ENCODE results near the gene ZNF414.

ZNF414 gene

DNA sequence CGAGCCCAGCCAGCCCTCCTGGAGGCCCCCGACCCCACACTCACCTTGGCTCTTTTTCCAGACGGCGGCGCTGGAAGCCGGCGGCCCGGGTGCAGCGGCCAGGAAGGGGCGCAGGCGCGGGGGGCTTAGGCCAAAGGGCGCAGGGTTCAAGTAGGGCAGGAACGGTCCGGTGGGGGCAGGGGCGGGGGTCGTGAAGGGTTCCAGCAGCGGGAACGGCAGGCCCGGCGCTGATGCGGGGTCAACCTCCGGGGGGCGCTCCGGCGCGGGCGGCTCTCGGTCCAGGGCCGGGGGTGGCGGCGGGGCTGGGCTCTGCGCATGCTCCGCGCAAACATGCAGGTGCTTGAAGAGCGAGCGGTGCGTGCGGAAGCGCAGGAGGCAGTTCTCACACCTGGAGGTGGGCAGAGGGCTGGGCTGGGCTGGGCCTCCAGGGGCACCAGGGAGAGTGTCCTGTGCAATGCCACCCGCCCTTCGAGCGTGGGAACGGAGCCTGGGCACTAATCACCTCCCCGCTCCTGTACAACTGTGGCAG is 2.3 kb downstream of the ZNF414 start:
- no peak for ATAC-seq
- TF ChIP-seq BACH2 (CRISPR knock-in tag; IDR thresholded peaks at IDR 0.05; ENCODE audit: borderline replicate concordance), result no peak
- TF ChIP-seq, protein P1, sequence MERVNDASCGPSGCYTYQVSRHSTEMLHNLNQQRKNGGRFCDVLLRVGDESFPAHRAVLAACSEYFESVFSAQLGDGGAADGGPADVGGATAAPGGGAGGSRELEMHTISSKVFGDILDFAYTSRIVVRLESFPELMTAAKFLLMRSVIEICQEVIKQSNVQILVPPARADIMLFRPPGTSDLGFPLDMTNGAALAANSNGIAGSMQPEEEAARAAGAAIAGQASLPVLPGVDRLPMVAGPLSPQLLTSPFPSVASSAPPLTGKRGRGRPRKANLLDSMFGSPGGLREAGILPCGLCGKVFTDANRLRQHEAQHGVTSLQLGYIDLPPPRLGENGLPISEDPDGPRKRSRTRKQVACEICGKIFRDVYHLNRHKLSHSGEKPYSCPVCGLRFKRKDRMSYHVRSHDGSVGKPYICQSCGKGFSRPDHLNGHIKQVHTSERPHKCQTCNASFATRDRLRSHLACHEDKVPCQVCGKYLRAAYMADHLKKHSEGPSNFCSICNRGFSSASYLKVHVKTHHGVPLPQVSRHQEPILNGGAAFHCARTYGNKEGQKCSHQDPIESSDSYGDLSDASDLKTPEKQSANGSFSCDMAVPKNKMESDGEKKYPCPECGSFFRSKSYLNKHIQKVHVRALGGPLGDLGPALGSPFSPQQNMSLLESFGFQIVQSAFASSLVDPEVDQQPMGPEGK (CRISPR knock-in tag; IDR thresholded peaks at IDR 0.05; ENCODE audit: borderline replicate concordance), result no peak
- TF ChIP-seq ZNF70 (CRISPR knock-in tag; IDR thresholded peaks at IDR 0.05), result no peak
- TF ChIP-seq, protein P2, sequence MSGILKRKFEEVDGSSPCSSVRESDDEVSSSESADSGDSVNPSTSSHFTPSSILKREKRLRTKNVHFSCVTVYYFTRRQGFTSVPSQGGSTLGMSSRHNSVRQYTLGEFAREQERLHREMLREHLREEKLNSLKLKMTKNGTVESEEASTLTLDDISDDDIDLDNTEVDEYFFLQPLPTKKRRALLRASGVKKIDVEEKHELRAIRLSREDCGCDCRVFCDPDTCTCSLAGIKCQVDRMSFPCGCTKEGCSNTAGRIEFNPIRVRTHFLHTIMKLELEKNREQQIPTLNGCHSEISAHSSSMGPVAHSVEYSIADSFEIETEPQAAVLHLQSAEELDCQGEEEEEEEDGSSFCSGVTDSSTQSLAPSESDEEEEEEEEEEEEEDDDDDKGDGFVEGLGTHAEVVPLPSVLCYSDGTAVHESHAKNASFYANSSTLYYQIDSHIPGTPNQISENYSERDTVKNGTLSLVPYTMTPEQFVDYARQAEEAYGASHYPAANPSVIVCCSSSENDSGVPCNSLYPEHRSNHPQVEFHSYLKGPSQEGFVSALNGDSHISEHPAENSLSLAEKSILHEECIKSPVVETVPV (CRISPR knock-in tag; IDR thresholded peaks at IDR 0.05), result no peak
- TF ChIP-seq, protein P3, sequence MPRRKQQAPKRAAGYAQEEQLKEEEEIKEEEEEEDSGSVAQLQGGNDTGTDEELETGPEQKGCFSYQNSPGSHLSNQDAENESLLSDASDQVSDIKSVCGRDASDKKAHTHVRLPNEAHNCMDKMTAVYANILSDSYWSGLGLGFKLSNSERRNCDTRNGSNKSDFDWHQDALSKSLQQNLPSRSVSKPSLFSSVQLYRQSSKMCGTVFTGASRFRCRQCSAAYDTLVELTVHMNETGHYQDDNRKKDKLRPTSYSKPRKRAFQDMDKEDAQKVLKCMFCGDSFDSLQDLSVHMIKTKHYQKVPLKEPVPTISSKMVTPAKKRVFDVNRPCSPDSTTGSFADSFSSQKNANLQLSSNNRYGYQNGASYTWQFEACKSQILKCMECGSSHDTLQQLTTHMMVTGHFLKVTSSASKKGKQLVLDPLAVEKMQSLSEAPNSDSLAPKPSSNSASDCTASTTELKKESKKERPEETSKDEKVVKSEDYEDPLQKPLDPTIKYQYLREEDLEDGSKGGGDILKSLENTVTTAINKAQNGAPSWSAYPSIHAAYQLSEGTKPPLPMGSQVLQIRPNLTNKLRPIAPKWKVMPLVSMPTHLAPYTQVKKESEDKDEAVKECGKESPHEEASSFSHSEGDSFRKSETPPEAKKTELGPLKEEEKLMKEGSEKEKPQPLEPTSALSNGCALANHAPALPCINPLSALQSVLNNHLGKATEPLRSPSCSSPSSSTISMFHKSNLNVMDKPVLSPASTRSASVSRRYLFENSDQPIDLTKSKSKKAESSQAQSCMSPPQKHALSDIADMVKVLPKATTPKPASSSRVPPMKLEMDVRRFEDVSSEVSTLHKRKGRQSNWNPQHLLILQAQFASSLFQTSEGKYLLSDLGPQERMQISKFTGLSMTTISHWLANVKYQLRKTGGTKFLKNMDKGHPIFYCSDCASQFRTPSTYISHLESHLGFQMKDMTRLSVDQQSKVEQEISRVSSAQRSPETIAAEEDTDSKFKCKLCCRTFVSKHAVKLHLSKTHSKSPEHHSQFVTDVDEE (CRISPR knock-in tag; IDR thresholded peaks at IDR 0.05), result no peak
- TF ChIP-seq ARNTL (CRISPR knock-in tag; IDR thresholded peaks at IDR 0.05; ENCODE audit: borderline replicate concordance, low read depth), result no peak
- no peak for TF ChIP-seq RARB (CRISPR knock-in tag; IDR thresholded peaks at IDR 0.05)
- TF ChIP-seq OSR1 (CRISPR knock-in tag; IDR thresholded peaks at IDR 0.05), result no peak

DNA sequence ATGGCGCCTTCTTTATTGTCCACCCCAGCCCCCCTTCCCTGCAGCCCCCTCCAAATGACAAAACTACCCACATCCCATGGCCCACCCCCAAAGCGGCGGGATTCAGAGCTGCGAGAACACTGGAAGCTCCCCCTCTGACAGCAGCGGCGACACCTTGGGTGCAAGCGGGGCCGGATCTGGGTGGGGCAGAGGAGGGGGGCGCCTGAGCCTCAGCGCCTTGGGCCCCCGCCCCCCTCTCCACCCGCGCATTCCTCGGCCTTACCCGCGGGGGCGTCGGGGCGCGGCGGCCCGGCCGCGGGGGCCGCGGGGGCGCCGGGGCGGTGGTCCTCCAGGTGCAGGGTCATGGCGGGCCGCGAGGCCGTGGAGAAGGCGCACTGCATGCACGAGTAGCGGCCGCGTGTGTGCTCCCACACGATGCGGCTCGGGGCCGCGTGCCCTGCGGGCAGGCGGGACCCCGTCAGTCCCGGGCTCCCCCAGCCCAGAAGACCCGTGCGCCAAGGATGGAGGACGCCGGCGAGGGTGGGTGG is 3.3 kb downstream of the ZNF414 start:
- ATAC-seq, result no peak
- TF ChIP-seq PPARA (CRISPR knock-in tag; IDR thresholded peaks at IDR 0.05; ENCODE audit: borderline replicate concordance) (no peak), ZFP3 (CRISPR knock-in tag; IDR thresholded peaks at IDR 0.05) (no peak), BACH2 (CRISPR knock-in tag; IDR thresholded peaks at IDR 0.05; ENCODE audit: borderline replicate concordance) (no peak), GLIS3 (CRISPR knock-in tag; IDR thresholded peaks at IDR 0.05) (no peak), ARNTL (CRISPR knock-in tag; IDR thresholded peaks at IDR 0.05; ENCODE audit: borderline replicate concordance, low read depth) (no peak), RARB (CRISPR knock-in tag; IDR thresholded peaks at IDR 0.05) (no peak), CSDC2 (CRISPR knock-in tag; IDR thresholded peaks at IDR 0.05) (no peak), SNAI2 (CRISPR knock-in tag; IDR thresholded peaks at IDR 0.05) (no peak), ZNF70 (CRISPR knock-in tag; IDR thresholded peaks at IDR 0.05) (no peak), ESRRG (CRISPR knock-in tag; IDR thresholded peaks at IDR 0.05) (no peak), OSR1 (CRISPR knock-in tag; IDR thresholded peaks at IDR 0.05) (no peak), TOX (CRISPR knock-in tag; IDR thresholded peaks at IDR 0.05; ENCODE audit: borderline replicate concordance) (no peak), ZC3H10 (CRISPR knock-in tag; IDR thresholded peaks at IDR 0.05) (no peak), TCF4 (CRISPR knock-in tag; IDR thresholded peaks at IDR 0.05; ENCODE audit: borderline replicate concordance) (no peak), ZNF8 (CRISPR knock-in tag; IDR thresholded peaks at IDR 0.05) (no peak)
- TF ChIP-seq, protein P3 (CRISPR knock-in tag; IDR thresholded peaks at IDR 0.05), result no peak
- TF ChIP-seq, protein P4, sequence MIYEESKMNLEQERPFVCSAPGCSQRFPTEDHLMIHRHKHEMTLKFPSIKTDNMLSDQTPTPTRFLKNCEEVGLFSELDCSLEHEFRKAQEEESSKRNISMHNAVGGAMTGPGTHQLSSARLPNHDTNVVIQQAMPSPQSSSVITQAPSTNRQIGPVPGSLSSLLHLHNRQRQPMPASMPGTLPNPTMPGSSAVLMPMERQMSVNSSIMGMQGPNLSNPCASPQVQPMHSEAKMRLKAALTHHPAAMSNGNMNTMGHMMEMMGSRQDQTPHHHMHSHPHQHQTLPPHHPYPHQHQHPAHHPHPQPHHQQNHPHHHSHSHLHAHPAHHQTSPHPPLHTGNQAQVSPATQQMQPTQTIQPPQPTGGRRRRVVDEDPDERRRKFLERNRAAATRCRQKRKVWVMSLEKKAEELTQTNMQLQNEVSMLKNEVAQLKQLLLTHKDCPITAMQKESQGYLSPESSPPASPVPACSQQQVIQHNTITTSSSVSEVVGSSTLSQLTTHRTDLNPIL (CRISPR knock-in tag; IDR thresholded peaks at IDR 0.05; ENCODE audit: low read depth), result no peak
- TF ChIP-seq, protein P2 (CRISPR knock-in tag; IDR thresholded peaks at IDR 0.05), result no peak
- TF ChIP-seq, protein P1 (CRISPR knock-in tag; IDR thresholded peaks at IDR 0.05; ENCODE audit: borderline replicate concordance), result no peak
- TF ChIP-seq, protein P5, sequence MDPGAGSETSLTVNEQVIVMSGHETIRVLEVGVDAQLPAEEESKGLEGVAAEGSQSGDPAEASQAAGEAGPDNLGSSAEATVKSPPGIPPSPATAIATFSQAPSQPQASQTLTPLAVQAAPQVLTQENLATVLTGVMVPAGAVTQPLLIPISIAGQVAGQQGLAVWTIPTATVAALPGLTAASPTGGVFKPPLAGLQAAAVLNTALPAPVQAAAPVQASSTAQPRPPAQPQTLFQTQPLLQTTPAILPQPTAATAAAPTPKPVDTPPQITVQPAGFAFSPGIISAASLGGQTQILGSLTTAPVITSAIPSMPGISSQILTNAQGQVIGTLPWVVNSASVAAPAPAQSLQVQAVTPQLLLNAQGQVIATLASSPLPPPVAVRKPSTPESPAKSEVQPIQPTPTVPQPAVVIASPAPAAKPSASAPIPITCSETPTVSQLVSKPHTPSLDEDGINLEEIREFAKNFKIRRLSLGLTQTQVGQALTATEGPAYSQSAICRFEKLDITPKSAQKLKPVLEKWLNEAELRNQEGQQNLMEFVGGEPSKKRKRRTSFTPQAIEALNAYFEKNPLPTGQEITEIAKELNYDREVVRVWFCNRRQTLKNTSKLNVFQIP (CRISPR knock-in tag; IDR thresholded peaks at IDR 0.05; ENCODE audit: borderline replicate concordance, low read depth), result no peak

All from SK-N-SH treated with all-trans-retinoic acid at 6 μM for 48 hours (cell line).